ENCODE data around the gene STIP1.

The STIP1 gene

DNA sequence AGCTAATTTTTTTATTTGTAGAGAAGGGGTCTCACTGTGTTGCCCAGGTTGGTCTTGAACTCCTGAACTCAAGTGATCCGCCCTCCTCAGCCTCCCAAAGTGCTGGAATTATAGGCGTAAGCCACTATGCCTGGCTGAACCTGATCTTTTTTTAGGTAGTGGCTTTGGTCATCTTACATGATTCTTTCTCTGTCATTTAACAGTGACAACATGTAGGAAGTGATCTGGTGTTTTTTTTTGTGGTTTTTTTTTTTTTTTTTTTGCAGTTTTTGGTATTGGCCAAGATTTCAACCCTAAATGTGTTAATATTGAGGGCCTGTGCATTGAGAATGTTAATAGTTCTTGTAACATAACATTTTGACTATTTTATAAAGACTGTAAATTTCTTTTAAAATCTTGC lies 12.5 kb downstream of the STIP1 start:
- no peak for DNase-seq (ENCODE audit: low spot score)

DNA sequence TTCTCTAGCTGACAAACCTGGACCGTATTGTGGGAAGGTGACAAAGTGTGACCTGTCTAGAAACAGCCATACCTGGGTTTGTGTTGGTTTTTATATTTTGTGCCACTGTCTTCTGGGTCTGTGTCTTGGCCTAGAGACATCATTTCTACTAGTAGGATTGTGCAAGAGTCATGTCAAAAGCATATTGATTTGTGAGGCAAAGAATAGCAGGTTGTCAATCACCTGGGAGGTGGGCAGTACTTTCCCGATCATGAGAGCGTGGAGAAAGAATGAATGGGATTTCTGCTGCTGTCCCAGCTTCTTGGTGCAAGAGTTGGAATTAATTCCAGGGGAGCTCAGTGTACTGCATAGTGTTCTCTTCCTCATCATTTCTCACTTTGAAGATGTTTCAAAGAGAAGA lies 15.6 kb downstream of the STIP1 start:
- DNase-seq (ENCODE audit: low spot score) = no peak

- no peak for DNase-seq (ENCODE audit: low spot score)
These were observed 17.0 kb downstream of the STIP1 start for GRCh38 chr11:64202992-64203391.

DNA sequence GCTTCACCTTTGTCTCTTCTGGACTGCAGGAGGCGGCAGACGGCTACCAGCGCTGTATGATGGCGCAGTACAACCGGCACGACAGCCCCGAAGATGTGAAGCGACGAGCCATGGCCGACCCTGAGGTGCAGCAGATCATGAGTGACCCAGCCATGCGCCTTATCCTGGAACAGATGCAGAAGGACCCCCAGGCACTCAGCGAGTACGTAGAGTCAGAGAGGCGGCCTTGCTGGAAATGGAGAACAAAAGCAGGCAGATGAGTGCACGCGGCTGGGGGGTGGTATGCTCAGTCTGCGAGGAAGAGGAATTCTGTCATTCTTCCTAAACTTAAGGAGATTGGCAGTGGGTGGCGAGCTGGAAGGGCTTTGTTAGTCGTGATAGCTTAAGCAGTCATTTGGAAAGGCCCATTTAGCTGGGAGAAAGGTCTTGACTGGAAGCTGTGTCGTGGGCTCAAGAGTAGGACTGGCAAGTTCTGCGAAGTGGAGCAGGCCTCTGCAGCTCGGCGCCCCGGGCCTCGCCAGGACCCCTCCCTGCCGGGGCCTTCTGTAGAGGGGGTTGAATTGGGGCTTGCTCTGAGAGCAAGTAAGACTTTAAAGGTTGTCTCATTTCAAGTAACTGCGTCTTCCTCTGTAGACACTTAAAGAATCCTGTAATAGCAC lies 17.6 kb downstream of the STIP1 start:
- DNase-seq (ENCODE audit: low spot score) = no peak

DNA sequence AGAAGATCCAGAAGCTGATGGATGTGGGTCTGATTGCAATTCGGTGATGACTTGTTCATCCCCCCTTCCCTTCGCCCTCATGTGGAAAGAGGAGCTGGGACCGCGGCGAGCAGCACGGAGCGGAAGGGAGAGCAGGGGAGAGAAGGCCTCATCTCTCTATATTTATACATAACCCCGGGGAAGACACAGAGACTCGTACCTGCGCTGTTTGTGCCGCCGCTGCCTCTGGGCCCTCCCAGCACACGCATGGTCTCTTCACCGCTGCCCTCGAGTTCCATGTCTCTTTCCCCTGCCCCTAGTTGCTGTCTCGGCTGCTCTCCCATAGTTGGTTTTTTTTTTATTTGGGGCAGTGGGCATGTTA lies 18.1 kb downstream of the STIP1 start:
- DNase-seq (ENCODE audit: low spot score) = no peak

DNA sequence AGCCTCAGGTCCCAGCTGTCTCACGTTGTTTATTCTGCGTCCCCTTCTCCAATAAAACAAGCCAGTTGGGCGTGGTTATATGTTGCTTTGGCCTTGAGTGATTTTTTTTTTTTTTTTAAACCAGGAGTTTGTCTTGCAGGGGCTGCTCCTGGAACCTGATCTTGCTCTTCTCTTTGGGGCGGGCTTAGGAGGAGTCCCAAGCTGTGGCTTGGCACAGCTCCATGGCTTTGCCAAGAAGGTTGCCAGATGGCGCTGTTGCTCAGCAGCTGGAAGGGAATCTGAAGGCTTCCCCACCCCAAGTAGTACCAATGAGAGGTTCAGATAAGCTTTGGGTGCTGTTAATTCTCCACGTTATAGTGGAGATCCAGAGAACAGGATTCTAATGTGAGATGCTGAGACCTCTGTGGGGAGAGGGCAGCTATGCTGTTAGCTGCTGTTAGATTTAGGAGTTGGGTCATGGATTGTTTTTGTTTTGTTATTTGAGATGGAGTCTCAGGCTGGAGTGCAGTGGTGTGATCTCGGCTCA lies 18.6 kb downstream of the STIP1 start:
- DNase-seq (ENCODE audit: low spot score) = peak; percentile 88

DNA sequence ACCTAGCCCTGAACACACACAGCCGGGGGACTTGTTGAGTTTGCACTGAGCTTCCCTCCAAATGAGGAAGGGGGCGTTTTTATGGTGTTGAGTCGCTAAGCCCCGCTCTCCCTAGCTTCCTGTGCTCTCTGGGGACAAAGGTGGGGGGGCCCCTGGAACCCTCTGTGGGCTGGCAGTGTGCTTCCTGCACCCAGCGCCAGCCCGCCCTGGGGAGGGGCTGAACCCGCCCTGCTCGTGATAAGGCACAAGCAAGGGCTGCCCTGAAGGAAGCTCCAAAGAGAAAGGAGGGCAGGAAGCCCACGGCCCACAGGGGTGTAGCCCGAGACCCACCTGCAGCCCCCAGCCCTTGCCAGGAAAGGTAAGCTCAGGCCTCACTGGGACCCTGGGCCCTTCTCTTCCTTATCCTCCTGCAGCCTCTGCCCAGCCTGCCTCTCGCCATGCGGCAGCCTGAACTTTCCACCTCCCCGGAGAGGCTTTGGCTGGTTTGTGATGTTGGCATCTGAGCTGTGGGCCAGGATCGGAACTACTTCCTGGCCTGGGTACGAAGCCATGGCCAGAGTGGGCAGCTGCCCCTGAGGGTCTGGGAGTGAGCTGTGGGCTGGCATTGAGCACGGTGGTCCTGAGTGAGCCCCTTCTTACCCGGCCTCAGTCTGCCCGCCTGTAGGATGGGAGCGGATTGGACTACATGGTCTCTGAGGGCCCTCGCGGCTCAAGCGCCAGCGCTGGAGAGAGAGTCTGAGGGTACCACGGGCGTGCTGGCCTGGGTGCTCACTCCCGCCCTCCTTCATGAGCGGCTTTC lies 20.7 kb downstream of the STIP1 start, which contains the start of gene FERMT3:
Gene FERMT3, plus strand, starts transcription at position 265 of the 799 bp plus-strand sequence. CDS start 644 bp downstream, outside the sequence.
- DNase-seq (ENCODE audit: low spot score) = peak; percentile 71

DNA sequence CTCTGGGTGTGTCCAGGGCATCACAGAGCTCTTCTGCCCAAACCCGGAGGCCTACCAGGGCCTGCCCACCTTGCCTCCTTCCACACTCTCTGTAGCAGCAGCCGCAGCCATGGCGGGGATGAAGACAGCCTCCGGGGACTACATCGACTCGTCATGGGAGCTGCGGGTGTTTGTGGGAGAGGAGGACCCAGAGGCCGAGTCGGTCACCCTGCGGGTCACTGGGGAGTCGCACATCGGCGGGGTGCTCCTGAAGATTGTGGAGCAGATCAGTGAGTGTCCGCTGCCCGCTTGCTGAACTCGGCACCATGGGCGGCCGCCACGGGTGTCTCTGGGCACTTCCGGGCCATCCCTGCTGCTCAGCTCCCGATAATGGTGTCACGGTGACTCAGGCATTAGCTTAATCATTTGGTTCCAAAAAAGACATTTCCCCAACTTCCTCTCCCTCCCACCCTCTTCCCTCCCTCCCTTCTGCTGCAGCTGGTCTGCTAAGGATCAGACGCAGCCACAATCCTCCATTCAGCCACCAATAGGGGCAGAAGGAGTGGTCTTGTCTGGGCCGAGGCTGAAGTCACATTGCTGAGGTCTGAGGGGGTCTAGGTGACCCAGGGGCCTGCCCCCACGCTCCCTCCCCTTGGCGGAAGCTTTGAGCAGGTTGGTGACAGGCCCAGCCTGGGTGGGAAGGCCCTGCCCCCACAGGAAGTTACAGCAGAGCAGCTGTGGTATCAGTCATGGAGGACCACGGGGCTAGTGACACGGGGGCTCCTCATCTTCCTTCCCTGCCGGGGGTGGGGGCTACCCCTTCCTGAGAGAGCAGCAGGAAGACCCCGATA lies 21.5 kb downstream of the STIP1 start:
- DNase-seq (ENCODE audit: low spot score) = peak; percentile 77

- no peak for DNase-seq (ENCODE audit: low spot score)
These were observed 22.3 kb downstream of the STIP1 start for GRCh38 chr11:64208086-64208795.

- no peak for DNase-seq (ENCODE audit: low spot score)
These were observed 23.0 kb downstream of the STIP1 start for GRCh38 chr11:64208796-64209562.

- no peak for DNase-seq (ENCODE audit: low spot score)
These were observed 23.5 kb downstream of the STIP1 start for GRCh38 chr11:64209563-64209843.

DNA sequence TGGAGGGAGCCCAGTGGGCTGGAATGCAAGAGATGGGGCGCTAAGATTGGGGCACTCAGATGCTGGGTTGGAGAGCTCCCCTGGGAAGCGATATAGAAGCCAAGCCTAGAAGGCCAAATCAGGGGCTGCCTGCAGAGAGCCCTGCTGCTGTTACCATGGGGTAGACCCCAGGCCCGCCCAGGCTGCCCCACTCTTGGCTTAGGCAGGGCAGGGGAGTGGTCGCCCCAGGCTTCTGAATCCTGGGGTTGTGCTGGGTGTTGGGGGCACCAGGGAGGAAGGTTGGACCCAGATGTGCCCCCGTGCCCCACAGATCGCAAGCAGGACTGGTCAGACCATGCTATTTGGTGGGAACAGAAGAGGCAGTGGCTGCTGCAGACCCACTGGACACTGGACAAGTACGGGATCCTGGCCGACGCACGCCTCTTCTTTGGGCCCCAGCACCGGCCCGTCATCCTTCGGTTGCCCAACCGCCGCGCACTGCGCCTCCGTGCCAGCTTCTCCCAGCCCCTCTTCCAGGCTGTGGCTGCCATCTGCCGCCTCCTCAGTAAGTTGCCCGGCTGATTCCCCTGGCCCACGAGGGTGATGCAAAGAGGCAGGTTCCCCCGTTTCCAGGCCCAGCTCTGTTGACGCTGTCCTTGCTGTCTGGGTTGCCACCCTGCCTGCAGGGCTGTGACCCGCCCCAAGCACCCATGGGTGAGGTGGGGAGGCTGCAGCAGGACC lies 24.5 kb downstream of the STIP1 start:
- no peak for DNase-seq (ENCODE audit: low spot score)

- no peak for DNase-seq (ENCODE audit: low spot score)
These were observed 25.4 kb downstream of the STIP1 start for GRCh38 chr11:64211181-64211872.

GRCh38 chr11:64216879-64217278 lies 30.9 kb downstream of the STIP1 start:
- no peak for DNase-seq (ENCODE audit: low spot score)

DNA sequence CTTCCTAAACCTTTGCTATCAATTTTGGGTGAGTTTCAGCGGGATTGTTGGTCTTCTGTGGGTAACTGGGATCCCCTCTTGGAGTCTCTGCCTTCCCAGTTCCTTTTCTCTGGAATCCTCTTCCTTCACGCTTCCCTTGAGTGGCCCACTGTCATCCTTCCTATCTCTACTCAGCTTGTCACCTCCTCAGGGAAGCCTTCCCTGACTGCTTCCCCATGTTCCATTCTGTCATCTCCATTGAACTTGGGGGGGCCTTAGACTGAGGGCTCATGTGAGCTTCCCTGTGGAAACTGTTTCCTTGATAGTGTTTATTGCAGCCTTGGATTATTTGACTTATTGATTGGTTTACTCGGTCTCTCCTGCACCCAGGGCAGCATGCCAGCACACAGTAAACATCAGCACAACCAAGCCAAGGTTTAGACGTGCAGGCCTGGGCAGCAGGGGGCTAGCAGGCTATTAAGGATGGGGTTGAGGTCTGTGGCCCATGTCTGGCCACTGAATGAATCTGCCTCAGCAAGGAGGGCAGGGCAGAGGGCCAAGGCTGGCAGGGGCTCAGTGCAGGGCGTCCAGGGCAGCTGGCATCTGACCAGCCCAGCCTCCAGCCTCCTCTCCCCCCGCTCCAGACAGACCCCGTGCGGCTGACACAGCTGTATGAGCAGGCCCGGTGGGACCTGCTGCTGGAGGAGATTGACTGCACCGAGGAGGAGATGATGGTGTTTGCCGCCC lies 32.8 kb downstream of the STIP1 start:
- DNase-seq (ENCODE audit: low spot score) = no peak

DNA sequence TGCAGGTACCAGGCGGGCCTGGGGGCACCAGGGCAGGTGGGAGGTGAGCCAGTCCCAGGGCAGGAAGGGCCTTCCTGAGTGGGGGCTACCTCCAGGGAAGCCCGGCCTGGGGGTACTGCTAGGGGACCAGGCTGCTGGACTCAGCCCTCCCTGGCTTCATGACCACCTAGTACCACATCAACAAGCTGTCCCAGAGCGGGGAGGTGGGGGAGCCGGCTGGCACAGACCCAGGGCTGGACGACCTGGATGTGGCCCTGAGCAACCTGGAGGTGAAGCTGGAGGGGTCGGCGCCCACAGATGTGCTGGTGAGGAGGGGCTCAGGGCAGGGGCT lies 33.3 kb downstream of the STIP1 start:
- no peak for DNase-seq (ENCODE audit: low spot score)

DNA sequence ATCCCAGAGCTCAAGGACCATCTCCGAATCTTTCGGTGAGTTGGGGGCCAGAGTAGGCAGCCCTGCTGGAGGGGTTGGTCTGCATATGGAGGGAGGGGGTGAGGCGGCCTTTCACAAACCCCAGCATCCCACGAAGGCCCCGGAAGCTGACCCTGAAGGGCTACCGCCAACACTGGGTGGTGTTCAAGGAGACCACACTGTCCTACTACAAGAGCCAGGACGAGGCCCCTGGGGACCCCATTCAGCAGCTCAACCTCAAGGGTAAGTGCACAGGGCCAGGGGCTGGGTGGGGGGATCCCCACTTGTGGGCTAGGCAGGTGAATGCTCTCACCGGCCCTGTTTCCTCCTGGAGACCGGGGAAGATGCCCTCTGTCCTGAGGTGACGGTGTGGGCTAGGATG lies 33.8 kb downstream of the STIP1 start:
- DNase-seq (ENCODE audit: low spot score) = no peak

- DNase-seq (ENCODE audit: low spot score) = no peak
These were observed 34.3 kb downstream of the STIP1 start for GRCh38 chr11:64220271-64220670.

GRCh38 chr11:64220798-64221197 lies 34.8 kb downstream of the STIP1 start:
- no peak for DNase-seq (ENCODE audit: low spot score)

- no peak for DNase-seq (ENCODE audit: low spot score)
These were observed 36.7 kb downstream of the STIP1 start for GRCh38 chr11:64222651-64223000.

Measured in NAMALWA (cell line).